Testis (tissue), 3 donors: ENCODE results near the gene RAB3GAP2. TPM values are rescaled to one million over a fixed set of nuclear protein-coding genes. Genes with fewer than 3 reads are reported as not detected.
"Not testable (repeated sequence)": the region's sequence is repeated elsewhere in the genome, so short reads cannot be mapped to it uniquely, and the experiment has no call there.

Source experiments
- DNase-seq: peaks from one replicate; pipeline ENCODE4 v3.0.0-alpha.2; 2019
- H3K27ac ChIP-seq, 2 donors: fragments of 200-600 bp; sonication (generic); one replicate each; pipeline ENCODE4 v1.5.1; 2019
- H3K27me3 ChIP-seq: fragments of 200-600 bp; sonication (generic); one replicate; pipeline ENCODE4 v1.5.1; 2019
- H3K36me3 ChIP-seq: fragments of 200-600 bp; sonication (generic); one replicate; pipeline ENCODE4 v1.5.1; 2017; ENCODE audit warnings: low read depth; ENCODE audit errors: missing control alignments
- H3K4me1 ChIP-seq: fragments of 200-600 bp; sonication (generic); one replicate; pipeline ENCODE4 v1.5.1; 2019
- H3K4me3 ChIP-seq, 2 donors: fragments of 200-600 bp; sonication (generic); one replicate each; pipeline ENCODE4 v1.5.1; 2017 to 2019
- H3K9me3 ChIP-seq: fragments of 200-600 bp; sonication (generic); one replicate; pipeline ENCODE4 v1.5.1; 2017
- CTCF ChIP-seq, 3 experiments: fragments of 450-650 bp in 2 of 3; fragments of 200-600 bp in 1 of 3; sonication (generic) in 1 of 3; IDR thresholded peaks; one replicate each; pipeline ENCODE4 v1.5.1; 2016 to 2019; ENCODE audit warnings: antibody characterized with exemption in 3 of 3, mild to moderate bottlenecking in 2 of 3, moderate library complexity in 1 of 3
- POLR2A ChIP-seq: fragments of 450-650 bp; IDR thresholded peaks from one replicate; pipeline ENCODE4 v1.6.1; 2017; ENCODE audit warnings: antibody characterized with exemption, mild to moderate bottlenecking, moderate library complexity
- WGBS, 2 donors: methylation state at CpG; one replicate each; pipeline ENCODE4 v1.1.5; 2018; 5-methylcytosine and 5-hydroxymethylcytosine counted together
- intact Hi-C: fragments of 100-400 bp; cut with DNase I; formaldehyde crosslinking; loops from one replicate; pipeline ENCODE4 v1.15.1; 2023; ENCODE audit warnings: low total_unique reads
- polyA plus RNA-seq: library from polyadenylated mRNA; stranded (reverse); fragments of 350-450 nt; fragmentation: Illumina TruSeq; extraction: RNeasy Lipid Tissue Mini Kit (QIAGEN cat#74804); gene quantifications from one replicate; pipeline ENCODE4 v1.2.3, GENCODE V29; 2014; ENCODE audit warnings: low read depth, low replicate concordance; ENCODE audit not compliant: insufficient read depth
- total RNA-seq, 2 donors: library from RNA; depleted of rRNA; stranded (reverse); fragments of >200 nt; gene quantifications; one replicate each; pipeline ENCODE4 v1.2.3, GENCODE V29; 2016

Gene RAB3GAP2
- total and polyA plus RNA-seq, 3 donors from 2014 or later = 17.9 to 28.7 (median 24.6) TPM

GRCh38 chr1:220241072-220241663 lies 31.1 kb downstream of the RAB3GAP2 start:
- intact Hi-C loops = no loop called here
- TF ChIP-seq POLR2A = no peak
- no peak for TF ChIP-seq CTCF (IDR thresholded peaks at IDR 0.05)
- Histone ChIP-seq H3K4me1 (peaks cover 8% of the 10 kb centered on the region), H3K27me3 (no peaks in the 10 kb centered on the region), H3K27ac (no peak overlapping the region), H3K4me3 (no peak overlapping the region), H3K36me3 (no peaks in the 10 kb centered on the region), H3K9me3 (no peaks in the 10 kb centered on the region)
- DNase-seq = no peak
- WGBS, 2 donors = 74 to 77% methylated on average over 2 of the region's 2 CpGs

- no peak for DNase-seq
- Histone ChIP-seq H3K4me3 (no peak overlapping the region), H3K9me3 (no peaks in the 10 kb centered on the region), H3K27ac (no peak overlapping the region), H3K27me3 (no peaks in the 10 kb centered on the region), H3K4me1 (peaks cover 8% of the 10 kb centered on the region), H3K36me3 (no peaks in the 10 kb centered on the region)
- WGBS, 2 donors = 72 to 77% methylated on average over 3 of the region's 3 CpGs
- intact Hi-C loops = no loop called here
- TF ChIP-seq POLR2A (no peak), CTCF (IDR thresholded peaks at IDR 0.05) (no peak)
These were observed 32.3 kb downstream of the RAB3GAP2 start for GRCh38 chr1:220239966-220240365.

- WGBS, 2 donors = 94% methylated on average over 5 of the region's 5 CpGs
- Histone ChIP-seq H3K9me3 (no peaks in the 10 kb centered on the region), H3K4me1 (peaks cover 8% of the 10 kb centered on the region), H3K4me3 (no peak overlapping the region), H3K27ac (no peak overlapping the region), H3K36me3 (no peaks in the 10 kb centered on the region), H3K27me3 (no peaks in the 10 kb centered on the region)
- DNase-seq = no peak
- TF ChIP-seq CTCF (IDR thresholded peaks at IDR 0.05) (no peak), POLR2A (no peak)
- intact Hi-C loops = no loop called here
These were observed 33.0 kb downstream of the RAB3GAP2 start for GRCh38 chr1:220239213-220239612.

GRCh38 chr1:220236278-220236677 lies 36.0 kb downstream of the RAB3GAP2 start:
- intact Hi-C loops, H3K9me3 ChIP-seq, DNase-seq, H3K27me3 ChIP-seq, H3K27ac ChIP-seq, H3K4me3 ChIP-seq, H3K4me1 ChIP-seq, H3K36me3 ChIP-seq: not testable (repeated sequence)
- WGBS, 2 donors = 90 to 98% methylated on average over 9 of the region's 9 CpGs

- Histone ChIP-seq H3K27ac (no peak overlapping the region), H3K36me3 (no peaks in the 10 kb centered on the region), H3K9me3 (no peaks in the 10 kb centered on the region), H3K27me3 (no peaks in the 10 kb centered on the region), H3K4me1 (no peaks in the 10 kb centered on the region), H3K4me3 (no peak overlapping the region)
- intact Hi-C loops = no loop called here
- 81 to 88% methylated on average over 1 of the region's 1 CpG for WGBS, 2 donors
- no peak for TF ChIP-seq CTCF (IDR thresholded peaks at IDR 0.05)
- no peak for TF ChIP-seq POLR2A
- no peak for DNase-seq
These were observed 36.8 kb downstream of the RAB3GAP2 start for GRCh38 chr1:220235462-220235861.
